NCI-H748 (cell line): ENCODE data around the gene PROCR.
A peak's percentile ranks its signal among the peaks of the same experiment; 100 is the strongest.
"Not testable (repeated sequence)": the region's sequence is repeated elsewhere in the genome, so short reads cannot be mapped to it uniquely, and the experiment has no call there.

ENCODE experiments used
- DNase-seq: peaks from one replicate; lab custom pipeline; 2025; ENCODE audit not compliant: unreplicated experiment; lab: John Stamatoyannopoulos, UW

PROCR gene

DNA sequence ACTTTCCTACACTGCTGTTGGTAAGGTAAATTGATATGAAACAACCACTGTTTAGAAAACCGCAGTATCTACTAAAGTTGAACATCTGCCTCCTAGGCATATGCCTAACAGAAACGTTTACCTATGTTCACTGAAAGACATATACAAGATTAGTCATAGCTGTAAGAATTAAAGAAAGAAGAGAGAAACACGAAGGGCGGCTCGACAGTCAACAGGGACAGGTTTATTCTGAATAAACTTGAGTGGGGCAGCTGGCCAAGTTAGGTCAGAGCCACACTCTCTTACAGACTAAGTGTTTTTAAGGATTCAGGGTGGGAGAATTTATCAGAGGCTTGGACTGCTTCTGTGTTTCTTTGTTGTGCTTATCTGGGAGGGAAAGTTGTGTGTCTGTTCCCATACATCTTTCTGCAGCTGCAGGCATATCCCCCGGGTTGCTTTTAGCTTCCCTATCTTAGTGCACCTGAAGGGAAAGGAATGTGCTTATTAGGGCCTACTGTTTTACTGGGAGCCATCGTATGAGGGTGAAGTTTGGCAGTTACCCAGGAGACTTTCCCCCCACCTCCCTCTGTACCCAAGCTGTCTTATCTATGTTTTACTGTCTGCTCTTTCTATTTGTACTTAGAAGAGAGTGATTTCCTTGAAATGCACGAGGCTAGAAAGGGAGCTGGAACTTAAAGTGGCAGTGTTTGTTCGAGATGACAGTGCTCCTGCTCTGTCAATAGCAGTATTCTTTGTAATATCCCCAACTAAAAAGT, 20.4 kb downstream of the PROCR start:
- DNase-seq = no peak

DNA sequence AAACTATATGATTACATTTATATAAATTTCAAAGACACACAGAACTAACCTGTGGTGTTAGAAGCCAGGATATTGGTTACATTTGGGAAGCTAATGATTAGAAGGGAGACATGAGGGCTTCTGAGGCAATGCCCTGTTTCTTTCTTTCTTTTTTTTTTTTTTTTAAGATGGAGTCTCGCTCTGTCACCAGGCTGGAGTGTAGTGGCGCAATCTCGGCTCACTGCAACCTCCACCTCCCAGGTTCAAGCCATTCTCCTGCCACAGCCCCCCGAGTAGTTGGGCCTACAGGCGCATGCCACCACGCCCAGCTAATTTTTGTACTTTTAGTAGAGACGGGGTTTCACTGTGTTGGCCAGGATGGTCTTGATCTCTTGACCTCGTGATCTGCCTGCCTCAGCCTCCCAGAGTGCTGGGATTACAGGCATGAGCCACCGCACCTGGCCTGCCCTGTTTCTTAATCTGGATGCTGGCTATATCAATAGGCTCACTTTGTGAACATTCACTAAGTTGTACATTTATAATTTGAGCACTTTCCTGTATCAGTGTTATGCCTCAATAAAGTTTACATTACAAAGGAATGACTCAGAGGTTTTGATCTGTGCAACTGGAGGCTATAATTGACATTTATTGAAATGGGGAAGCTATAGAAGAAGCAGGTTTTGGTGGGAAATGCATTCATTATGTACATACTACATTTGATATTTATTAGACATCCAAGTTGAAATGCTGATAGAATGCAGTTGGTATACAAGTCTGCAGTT, 21.3 kb downstream of the PROCR start:
- not testable (repeated sequence) for DNase-seq

GRCh38 chr20:35196313-35196712, 24.4 kb downstream of the PROCR start:
- DNase-seq = no peak

DNA sequence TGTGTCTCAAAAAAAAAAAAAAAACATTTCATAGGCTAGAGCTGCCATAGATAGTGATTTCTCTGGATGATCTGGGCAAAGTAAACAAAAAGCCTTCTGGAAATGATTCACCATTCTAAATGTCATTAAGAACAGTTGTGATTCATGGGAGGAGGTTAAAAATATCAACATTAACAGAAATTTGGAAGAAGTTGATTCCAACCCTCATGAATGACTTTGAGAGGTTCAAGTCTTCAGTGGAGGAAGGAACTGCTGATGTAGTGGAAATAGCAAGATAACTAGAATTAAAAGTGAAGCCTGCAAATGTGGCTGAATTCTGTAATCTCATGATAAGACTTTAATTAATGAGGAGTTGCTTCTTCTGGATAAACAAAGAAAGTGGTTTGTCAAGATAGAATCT, 27.9 kb downstream of the PROCR start:
- no peak for DNase-seq

DNA sequence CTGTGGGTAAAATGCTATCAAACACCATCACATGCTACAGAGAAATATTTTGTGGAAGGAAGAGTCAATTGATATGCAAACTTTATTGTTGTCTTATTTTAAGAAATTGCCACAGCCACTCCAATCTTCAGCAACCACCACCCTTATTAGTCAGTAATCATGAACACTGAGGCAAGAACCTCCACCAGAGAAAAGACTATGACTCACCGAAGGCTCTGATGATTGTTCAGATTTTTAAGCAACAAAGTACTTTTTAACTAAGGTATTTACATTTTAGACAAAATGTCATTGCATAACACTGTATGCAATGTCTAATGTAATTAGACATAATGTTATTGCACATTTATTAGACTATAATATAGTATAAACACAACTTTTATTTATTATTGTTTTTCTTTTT, 28.4 kb downstream of the PROCR start:
- no peak for DNase-seq

- not testable (repeated sequence) for DNase-seq
Measured at GRCh38 chr20:35201467-35201866, 29.6 kb downstream of the PROCR start.

GRCh38 chr20:35206802-35207201, 34.9 kb downstream of the PROCR start:
- no peak for DNase-seq

GRCh38 chr20:35207950-35208611, 36.2 kb downstream of the PROCR start:
- DNase-seq = peak; percentile 73

DNA sequence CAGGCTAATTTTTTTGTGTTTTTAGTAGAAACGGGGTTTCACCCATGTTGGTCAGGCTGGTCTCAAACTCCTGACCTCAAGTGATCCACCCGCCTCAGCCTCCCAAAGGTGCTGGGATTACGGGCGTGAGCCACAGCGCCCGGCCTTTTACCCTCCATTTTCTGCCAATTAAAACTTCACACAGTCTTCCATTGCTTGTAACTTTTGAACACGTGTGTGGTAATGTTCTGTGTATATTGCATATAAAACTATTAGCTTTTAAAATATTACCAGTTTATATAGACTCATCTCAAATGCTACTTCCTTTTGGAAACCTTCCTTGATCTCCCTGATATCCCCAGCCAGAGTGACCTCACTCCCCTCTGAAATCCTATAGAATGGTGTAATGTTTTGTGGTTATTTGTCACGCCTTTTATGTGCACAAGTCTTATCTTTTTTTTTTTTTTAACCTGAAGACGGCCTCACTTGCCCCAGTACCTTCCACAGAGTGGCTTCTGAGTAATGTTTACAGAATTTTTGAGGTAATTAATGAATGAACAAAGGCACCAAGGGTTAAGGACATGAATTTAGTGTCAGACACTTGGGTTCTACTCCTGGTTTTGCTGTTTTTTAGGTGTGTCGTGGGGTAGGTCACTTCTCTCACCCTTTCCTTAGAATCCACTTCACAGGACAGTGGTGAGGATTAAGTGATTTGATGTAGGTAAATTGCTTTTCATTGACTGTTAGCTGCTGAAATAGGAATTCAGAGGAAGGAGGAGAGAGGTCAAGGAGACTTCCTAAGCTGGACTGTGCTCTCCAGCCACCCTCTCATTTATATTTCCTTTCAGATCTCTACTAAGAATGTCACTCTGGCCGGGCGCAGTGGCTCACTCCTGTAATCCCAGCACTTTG, 43.4 kb downstream of the PROCR start:
- no peak for DNase-seq

GRCh38 chr20:35216541-35216940, 44.7 kb downstream of the PROCR start:
- no peak for DNase-seq

DNA sequence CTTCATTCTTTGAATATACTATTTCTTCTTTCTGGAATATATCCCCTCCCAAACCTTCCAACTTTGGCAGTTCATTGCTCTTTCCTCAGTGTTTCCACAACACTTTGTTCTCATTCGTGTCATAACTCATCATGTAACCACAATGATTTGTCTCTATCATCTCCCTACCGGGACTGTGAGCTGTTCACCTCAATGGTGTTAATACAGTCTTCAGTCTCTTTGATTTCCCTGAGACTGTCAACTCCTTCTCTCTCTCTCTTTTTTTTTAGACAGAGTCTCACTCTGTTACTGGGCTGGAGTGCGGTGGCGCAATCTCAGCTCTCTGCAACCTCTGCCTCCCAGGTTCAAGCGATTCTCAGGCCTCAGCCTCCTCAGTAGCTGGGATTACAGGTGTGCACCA, 52.1 kb downstream of the PROCR start:
- no peak for DNase-seq

DNA sequence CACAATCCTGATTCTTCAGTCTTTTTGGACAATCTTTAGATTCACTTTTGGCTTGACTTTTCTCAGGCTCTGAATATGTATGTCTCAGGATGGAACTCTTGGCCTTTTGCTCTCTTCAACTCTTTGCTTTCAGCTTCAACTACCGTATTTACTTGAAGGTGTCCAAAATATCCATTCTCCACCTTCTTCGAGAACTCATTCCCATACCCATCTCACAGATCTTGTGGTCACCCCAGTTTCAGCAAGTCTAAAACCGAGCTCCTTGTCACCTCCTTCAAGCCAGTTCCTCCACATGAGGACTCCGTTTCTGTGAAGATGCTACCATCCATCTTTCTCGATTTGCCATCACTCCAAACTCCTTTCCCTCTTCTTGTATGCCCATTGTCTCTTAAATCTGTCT, 52.7 kb downstream of the PROCR start:
- DNase-seq = no peak

DNA sequence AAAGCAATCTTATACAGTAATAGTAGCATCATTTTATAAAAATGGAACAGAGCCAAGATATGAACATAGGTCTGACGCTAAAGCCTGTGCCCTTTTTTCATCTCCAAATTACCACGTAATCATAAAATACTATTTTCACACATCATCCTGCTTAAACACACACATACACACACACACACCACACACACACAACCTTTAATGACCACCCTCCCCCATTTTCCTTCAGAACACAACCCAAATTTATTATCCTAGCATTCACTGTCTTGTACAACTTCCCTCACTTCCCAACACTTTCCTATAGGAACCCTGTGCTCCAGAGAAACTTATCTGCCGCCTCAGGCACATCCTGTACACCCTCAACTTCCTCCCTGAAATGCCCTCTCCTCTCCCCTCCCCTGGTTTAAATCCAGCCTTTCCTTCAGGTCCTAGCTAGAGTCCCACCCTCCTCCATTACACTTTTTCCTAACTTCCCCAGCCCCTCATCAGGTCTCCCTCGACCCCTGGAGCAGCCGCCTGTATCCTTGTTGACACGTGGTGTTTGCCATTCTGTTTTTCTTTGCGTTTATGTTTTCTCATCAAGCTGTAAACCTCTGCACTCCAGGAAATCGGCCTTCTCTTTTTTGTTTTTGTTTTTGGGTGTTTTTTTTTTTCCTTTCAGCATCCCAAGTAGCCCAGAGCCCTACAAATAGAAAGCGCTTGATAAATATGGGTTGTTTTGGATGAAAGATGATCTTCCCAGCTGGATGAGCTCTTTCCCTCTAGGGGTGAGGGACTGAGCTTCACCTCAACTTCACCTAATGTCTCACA, 53.6 kb downstream of the PROCR start:
- no peak for DNase-seq

DNA sequence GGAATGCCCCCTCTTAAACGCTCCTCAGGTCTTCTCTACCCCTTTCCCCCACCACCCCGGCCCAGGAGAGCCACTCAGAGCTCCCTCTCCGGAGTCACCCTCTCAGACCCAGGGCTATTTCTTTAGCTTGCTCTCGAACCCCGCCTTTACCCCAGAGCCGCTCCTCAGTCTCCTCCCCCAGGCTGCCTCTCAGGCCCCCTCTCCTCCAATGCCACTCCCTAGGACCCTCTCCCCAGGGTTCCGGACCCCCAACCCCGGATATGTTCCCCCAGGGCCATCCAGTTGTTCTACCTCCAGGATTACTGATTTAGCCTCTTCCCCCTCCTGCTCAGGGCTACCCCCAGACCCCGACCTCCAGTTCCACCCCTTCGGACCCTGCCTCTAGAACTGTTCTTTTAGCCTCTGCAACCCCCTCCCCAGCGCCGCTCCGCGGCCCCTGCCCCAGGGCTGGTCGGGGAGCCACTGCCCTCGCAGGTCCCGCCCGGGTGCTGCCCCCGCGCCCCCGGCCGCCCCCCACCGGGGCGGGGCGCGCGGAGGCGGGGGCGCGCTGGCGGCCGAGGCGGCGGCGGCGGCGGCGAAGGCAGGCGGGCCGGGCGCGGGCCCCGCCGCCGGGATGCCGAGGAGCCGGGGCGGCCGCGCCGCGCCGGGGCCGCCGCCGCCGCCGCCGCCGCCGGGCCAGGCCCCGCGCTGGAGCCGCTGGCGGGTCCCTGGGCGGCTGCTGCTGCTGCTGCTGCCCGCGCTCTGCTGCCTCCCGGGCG, 54.4 kb downstream of the PROCR start, which contains the start of gene MMP24:
Gene MMP24 (plus strand): TSS at position 565 of the 758 bp plus-strand sequence. CDS start 49 bp downstream, at position 614.
- DNase-seq = peak; percentile 35
